Measurements from ENCODE around the gene EHD2. TPM values are rescaled to one million over a fixed set of nuclear protein-coding genes. Genes with fewer than 3 reads are reported as not detected.

EHD2 gene
- total and polyA plus RNA-seq, 2 of the 4 experiments (the other 2 are of a cell fraction), result 35.3 to 181 TPM

- Histone ChIP-seq H4K8ac (ENCODE audit: low read depth in 2 of 2, low read length in 2 of 2) (no peak overlapping the region), H4K5ac (ENCODE audit: low read depth, low read length) (no peak overlapping the region), H3K4me2 (ENCODE audit: low read depth, low read length) (no peak overlapping the region), H3K9ac (ENCODE audit: low read depth, low read length) (no peak overlapping the region), H3K4ac (ENCODE audit: low read depth, low read length) (no peak overlapping the region), H3K9me1 (ENCODE audit: insufficient read depth, low read length) (peaks cover 5% of the 10 kb centered on the region; the same call in 1 of the 2 replicates), H3K4me1 (ENCODE audit: control insufficient read depth, insufficient read depth, low read length) (no peaks in the 10 kb centered on the region), H2BK5ac (ENCODE audit: low read depth, low read length, poor library complexity, severe bottlenecking) (no peak overlapping the region), H4K20me1 (ENCODE audit: insufficient read depth, low read length) (peaks cover 18% of the 10 kb centered on the region), H3K23ac (ENCODE audit: low read depth, low read length) (no peak overlapping the region), H3K36me3 (ENCODE audit: control insufficient read depth, insufficient read depth, low read length) (peaks cover 25% of the 10 kb centered on the region), H3K79me1 (ENCODE audit: low read depth in 1 of 2, low read length in 2 of 2) (peaks cover 18 to 44% of the 10 kb centered on the region in 2 experiments), H2BK120ac (ENCODE audit: low read depth, low read length) (no peak overlapping the region), H3K14ac (replicated peaks; ENCODE audit: low read depth, low read length) (no peak overlapping the region), H3K27me3 (ENCODE audit: control insufficient read depth, insufficient read depth, low read length) (no peaks in the 10 kb centered on the region), H3K18ac (ENCODE audit: low read depth, low read length) (no peak overlapping the region), H3K56ac (ENCODE audit: extremely low read depth, insufficient read depth, low read length) (no peak overlapping the region), H3K9me3 (ENCODE audit: control insufficient read depth, insufficient read depth, low read length) (no peaks in the 10 kb centered on the region), H2AK9ac (replicated peaks; ENCODE audit: low read depth, low read length, poor library complexity) (no peak overlapping the region), H2AK5ac (ENCODE audit: low read depth, low read length) (no peak overlapping the region), H3K4me3 (ENCODE audit: insufficient read depth, low read depth, low read length) (no peak overlapping the region), H2AFZ (replicated peaks; ENCODE audit: low read length, poor library complexity) (no peak overlapping the region), H4K91ac (ENCODE audit: insufficient read depth, low read depth, low read length) (no peak overlapping the region), H2BK15ac (ENCODE audit: low read depth, low read length) (no peak overlapping the region), H2BK20ac (ENCODE audit: low read depth, low read length) (no peak overlapping the region), H3K27ac (ENCODE audit: insufficient read depth, low read length) (no peak overlapping the region)
- POLR2A ChIA-PET (ENCODE audit: unreplicated experiment), result no interaction called here
- TF ChIP-seq NFE2L2 (IDR thresholded peaks at IDR 0.05; ENCODE audit: low read depth, low read length) (no peak), MXI1 (IDR thresholded peaks at IDR 0.05; ENCODE audit: borderline replicate concordance, low read depth, low read length) (no peak), RCOR1 (IDR thresholded peaks at IDR 0.05; ENCODE audit: insufficient replicate concordance, low read length) (no peak), POLR2A (IDR thresholded peaks at IDR 0.05; ENCODE audit: low read depth, low read length) (no peak), CEBPB (IDR thresholded peaks at IDR 0.05; ENCODE audit: low read depth, low read length) (no peak), MAFK (IDR thresholded peaks at IDR 0.05; ENCODE audit: low read depth, low read length) (no peak), ELK1 (IDR thresholded peaks at IDR 0.05; ENCODE audit: borderline replicate concordance, low read depth, low read length) (no peak), BHLHE40 (IDR thresholded peaks at IDR 0.05; ENCODE audit: low read depth, low read length) (no peak), USF2 (IDR thresholded peaks at IDR 0.05; ENCODE audit: low read depth, low read length) (no peak), RAD21 (IDR thresholded peaks at IDR 0.05; ENCODE audit: low read length) (no peak), RFX5 (IDR thresholded peaks at IDR 0.05; ENCODE audit: low read depth, low read length) (no peak), SMC3 (IDR thresholded peaks at IDR 0.05; ENCODE audit: low read depth, low read length) (no peak), FOS (IDR thresholded peaks at IDR 0.05; ENCODE audit: low read depth, low read length) (no peak), CHD1 (IDR thresholded peaks at IDR 0.05; ENCODE audit: low read depth, low read length) (no peak), MAZ (IDR thresholded peaks at IDR 0.05; ENCODE audit: borderline replicate concordance, low read depth, low read length) (no peak)
- ATAC-seq (ENCODE audit: low read depth) (no peak), DNase-seq (no peak)
- BruUV-seq (replicated peaks), result no TSS peak
- in situ Hi-C loops (cut with MboI; ENCODE audit: low sequenced_read_pairs) (no loop called here), dilution Hi-C loops (cut with HindIII; ENCODE audit: low sequenced_read_pairs, unreplicated experiment) (no loop called here), intact Hi-C loops (cut with micrococcal nuclease) (no loop called here)
- CTCF ChIA-PET, result interaction anchor here (1.0 kb wide), 1 partner anchor 15 kb away, joined by 3 read pairs; no protein-coding TSS in a partner anchor
- no CpG with 5 or more reads among the region's 5 CpGs for whole genome bisulfite sequencing, 2 experiments (ENCODE audit: extremely low coverage in 2 of 2, insufficient read length in 1 of 2)
Observed at GRCh38 chr19:47691090-47691489, 22.1 kb upstream of the EHD2 start.

All from IMR-90 (cell line).